Progenitor cell of endocrine pancreas (in vitro differentiated cells): ENCODE measurements around the gene ACACB. TPM values are rescaled to one million over a fixed set of nuclear protein-coding genes. Genes with fewer than 3 reads are reported as not detected.

Experiments used
- DNase-seq: peaks from one replicate; pipeline ENCODE4 v3.0.0; 2021; ENCODE audit warnings: low spot score; ENCODE audit not compliant: unreplicated experiment
- H3K27ac Mint-ChIP-seq: 2 replicates; pipeline ENCODE4 v1.8.0; 2021; ENCODE audit warnings: mild to moderate bottlenecking, moderate library complexity, mixed read lengths
- H3K27me3 Mint-ChIP-seq: 2 replicates; pipeline ENCODE4 v1.8.0; 2021; ENCODE audit warnings: mixed read lengths
- H3K36me3 Mint-ChIP-seq: 2 replicates; pipeline ENCODE4 v1.8.0; 2022; ENCODE audit warnings: mixed read lengths; ENCODE audit not compliant: insufficient read depth
- H3K4me1 Mint-ChIP-seq: 2 replicates; pipeline ENCODE4 v1.8.0; 2021; ENCODE audit warnings: low read depth, mixed read lengths
- H3K4me3 Mint-ChIP-seq: 2 replicates; pipeline ENCODE4 v1.8.0; 2021; ENCODE audit warnings: low read depth, mild to moderate bottlenecking, moderate library complexity, mixed read lengths
- H3K9me3 Mint-ChIP-seq: 2 replicates; pipeline ENCODE4 v1.8.0; 2021; ENCODE audit warnings: low read depth, mixed read lengths
- CTCF ChIP-seq: fragments of 200-600 bp; sonication (generic); IDR thresholded peaks from one replicate; pipeline ENCODE4 v1.5.0; 2021; ENCODE audit warnings: antibody characterized with exemption, mild to moderate bottlenecking; ENCODE audit not compliant: unreplicated experiment
- total RNA-seq: library from RNA; stranded (reverse); gene quantifications from 2 replicates; pipeline ENCODE4 v1.2.1, GENCODE V29; 2021

Gene ACACB
- total RNA-seq, 1 donor from 2014 or later, result 47.3 TPM

- Mint-ChIP-seq H3K36me3 (no peaks in the 10 kb centered on the region), H3K4me1 (peaks cover 2% of the 10 kb centered on the region), H3K27ac (no peak overlapping the region), H3K4me3 (no peak overlapping the region), H3K9me3 (no peaks in the 10 kb centered on the region), H3K27me3 (peaks cover 3% of the 10 kb centered on the region)
- no peak for TF ChIP-seq CTCF
- no peak for DNase-seq
Measured at GRCh38 chr12:109278912-109279311, 162.5 kb downstream of the ACACB start.

GRCh38 chr12:109279525-109279924 lies 163.1 kb downstream of the ACACB start:
- Mint-ChIP-seq H3K4me1 (peaks cover 2% of the 10 kb centered on the region), H3K27ac (no peak overlapping the region), H3K27me3 (peaks cover 3% of the 10 kb centered on the region), H3K36me3 (no peaks in the 10 kb centered on the region), H3K4me3 (no peak overlapping the region), H3K9me3 (no peaks in the 10 kb centered on the region)
- no peak for DNase-seq
- TF ChIP-seq CTCF, result no peak

GRCh38 chr12:109281452-109281851 lies 165.1 kb downstream of the ACACB start:
- DNase-seq, result no peak
- Mint-ChIP-seq H3K27ac (no peak overlapping the region), H3K4me3 (no peak overlapping the region), H3K36me3 (no peaks in the 10 kb centered on the region), H3K27me3 (no peaks in the 10 kb centered on the region), H3K4me1 (peaks cover 2% of the 10 kb centered on the region), H3K9me3 (no peaks in the 10 kb centered on the region)
- TF ChIP-seq CTCF, result no peak

GRCh38 chr12:109284392-109284791 lies 168.0 kb downstream of the ACACB start:
- Mint-ChIP-seq H3K9me3 (no peaks in the 10 kb centered on the region), H3K4me1 (no peaks in the 10 kb centered on the region)
- DNase-seq, result no peak

GRCh38 chr12:109286252-109286651 lies 169.9 kb downstream of the ACACB start:
- Mint-ChIP-seq H3K27me3 (no peaks in the 10 kb centered on the region), H3K36me3 (no peaks in the 10 kb centered on the region), H3K9me3 (no peaks in the 10 kb centered on the region), H3K4me3 (no peak overlapping the region), H3K4me1 (no peaks in the 10 kb centered on the region), H3K27ac (no peak overlapping the region)
- no peak for DNase-seq
- no peak for TF ChIP-seq CTCF

More at GRCh38 chr12:109284392-109284791, 168.0 kb downstream of the ACACB start:
- H3K27ac Mint-ChIP-seq, result peak overlapping the region; percentile 21
- H3K36me3 Mint-ChIP-seq, result no peaks in the 10 kb centered on the region
- H3K4me3 Mint-ChIP-seq, result no peak overlapping the region
- H3K27me3 Mint-ChIP-seq, result no peaks in the 10 kb centered on the region
- no peak for TF ChIP-seq CTCF
